Stimulated activated CD8-positive, alpha-beta memory T cell treated with anti-CD3 and anti-CD28 coated beads, Interleukin-7, amount 100 ng/mL, for 48 hours (primary cell): ENCODE data around the gene TMEM11.
"Not testable (repeated sequence)": the region's sequence is repeated elsewhere in the genome, so short reads cannot be mapped to it uniquely, and the experiment has no call there.

Experiments used
- DNase-seq, 2 donors: peaks; one replicate each; pipeline ENCODE4 v3.0.0-alpha.2; 2020; ENCODE audit warnings: low read depth in 1 of 2; ENCODE audit errors: extremely low read depth in 1 of 2

Gene TMEM11

DNA sequence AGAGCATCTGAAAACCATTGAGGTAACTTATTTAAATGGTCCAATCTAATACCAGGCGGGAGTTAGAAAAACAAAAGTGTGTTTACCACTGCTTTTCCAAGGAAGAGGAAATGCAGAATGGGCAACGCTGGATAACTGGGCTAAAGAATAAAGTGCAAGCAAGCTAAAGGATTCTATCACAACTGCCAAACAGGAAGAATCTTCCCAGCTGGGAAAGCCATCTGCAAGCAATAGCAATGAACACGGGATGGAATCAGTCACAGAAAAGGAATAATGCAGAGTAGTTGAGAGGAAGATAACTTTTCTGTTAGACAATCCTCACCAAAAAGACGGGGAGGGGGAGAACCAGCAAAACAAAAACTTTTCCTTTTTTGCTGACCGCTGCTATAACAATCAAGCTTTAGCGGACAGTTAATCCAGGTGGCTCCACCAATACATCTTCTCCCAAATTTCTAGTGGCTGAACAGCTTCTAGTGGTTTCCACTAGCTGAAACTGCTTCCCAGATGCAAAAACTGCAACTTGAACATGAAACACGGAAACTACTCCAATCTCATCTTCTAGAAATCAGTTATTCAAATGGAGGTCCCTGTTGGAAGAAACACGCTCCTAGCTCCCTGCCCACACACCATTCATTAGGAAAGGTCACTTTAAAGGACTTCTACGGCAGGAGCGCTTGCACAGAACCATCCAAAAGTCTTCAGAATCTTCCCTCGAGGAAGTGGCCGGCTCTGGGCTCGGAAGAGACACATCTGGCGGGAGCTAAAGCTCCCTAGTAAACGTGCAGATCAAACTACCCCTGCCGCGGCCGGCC is 929 bp downstream of the TMEM11 start:
- no peak for DNase-seq

DNA sequence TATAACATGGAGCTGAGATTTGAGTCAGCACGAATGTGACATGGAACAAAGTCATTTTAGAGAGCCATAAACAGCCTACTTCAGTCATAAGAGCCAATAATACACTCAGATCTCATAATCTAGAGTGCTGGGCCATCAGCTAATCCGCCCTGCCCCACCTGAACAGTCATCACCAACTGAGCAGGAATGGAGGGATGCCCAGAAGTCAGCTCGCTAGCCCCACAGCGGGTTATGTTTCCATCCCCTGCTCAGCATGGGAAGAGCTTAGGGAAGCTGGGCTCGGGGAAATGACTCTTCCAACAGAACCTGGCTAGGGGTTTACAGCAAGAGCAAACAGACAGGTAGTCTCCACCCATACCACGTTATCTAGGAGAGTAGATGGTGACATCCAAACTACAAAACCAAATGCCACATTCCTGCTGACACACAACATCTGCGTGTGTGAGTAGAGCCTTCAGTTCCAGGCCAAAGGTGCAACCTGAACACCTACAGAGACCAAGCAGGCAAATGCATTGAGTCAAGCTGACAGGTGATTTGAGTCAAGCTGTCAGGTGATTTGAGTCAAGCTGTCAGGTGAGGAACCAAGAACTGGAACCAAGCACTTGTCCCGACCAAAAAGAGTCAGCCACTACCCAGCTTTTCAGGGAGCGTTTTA is 2.0 kb downstream of the TMEM11 start:
- DNase-seq: no peak

- no peak for DNase-seq
Observed at GRCh38 chr17:21210411-21211076, 3.4 kb downstream of the TMEM11 start.

DNA sequence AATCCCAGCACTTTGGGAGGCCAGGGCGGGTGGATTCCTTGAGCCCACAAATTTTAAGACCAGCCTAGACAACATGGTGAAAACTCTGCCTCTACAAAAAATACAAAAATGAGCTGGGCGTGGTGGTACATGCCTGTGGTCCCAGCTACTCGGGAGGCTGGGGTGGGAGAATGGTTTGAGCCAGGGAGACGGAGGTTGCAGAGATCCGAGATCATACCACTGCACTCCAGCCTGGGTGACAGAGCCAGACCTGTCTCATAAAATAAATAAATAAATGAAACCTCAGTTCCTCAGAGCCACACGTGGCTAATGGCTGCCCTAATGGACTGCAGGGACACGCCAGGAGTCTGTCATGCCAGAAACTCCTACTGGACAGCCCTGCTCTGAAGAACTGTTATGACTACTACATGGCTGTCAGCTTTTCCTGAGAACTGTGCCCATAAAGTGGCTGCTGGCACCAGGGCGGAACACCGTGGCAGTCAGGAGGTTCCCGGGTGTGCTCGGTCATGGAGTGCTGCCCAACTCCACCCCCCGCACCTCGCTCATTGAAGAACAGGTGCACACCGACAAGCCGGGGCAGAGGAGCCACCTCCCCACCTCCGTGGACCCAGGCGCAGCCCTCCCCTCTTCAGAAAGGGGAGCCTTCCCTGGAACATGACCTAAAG is 4.3 kb downstream of the TMEM11 start:
- no peak for DNase-seq

DNA sequence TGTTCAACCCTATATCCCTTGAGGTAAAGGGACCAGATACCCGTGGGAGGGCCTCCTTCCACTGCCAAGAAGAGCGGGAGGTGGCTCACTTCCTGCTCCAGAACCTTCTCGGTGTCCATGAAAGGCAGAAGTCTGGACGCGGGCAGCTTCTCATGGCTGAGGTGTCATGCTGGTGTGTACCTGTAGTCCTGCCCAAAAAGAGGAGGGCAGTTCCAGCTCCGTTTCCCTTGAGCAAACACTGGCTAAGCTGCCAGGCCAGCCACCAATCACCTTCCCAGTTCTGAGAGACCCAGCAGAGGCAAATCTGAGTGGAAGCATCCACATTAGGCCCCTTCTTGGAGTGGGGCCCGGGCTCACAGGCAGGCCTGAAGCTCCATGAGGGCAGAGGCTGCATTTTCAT is 5.6 kb downstream of the TMEM11 start:
- no peak for DNase-seq

DNA sequence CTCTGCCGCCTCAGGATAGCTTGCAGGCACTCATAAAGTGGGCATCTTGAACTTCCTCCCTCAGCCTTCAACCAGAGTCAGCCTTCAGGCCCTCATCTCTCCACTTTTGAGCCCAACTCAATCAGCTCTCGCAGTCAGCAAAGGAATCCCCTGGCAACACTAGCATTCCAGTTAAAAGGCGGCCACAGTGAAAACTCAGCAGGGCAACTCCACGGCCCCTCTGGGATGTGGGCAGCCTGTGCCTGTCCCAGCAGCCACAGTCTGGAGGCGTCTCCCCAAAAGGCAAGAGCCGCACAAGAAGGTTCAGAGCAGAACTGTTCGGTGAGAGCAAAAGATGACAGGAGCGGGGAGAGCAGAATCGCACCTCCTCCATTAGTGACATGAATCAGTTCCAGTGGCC is 9.0 kb downstream of the TMEM11 start:
- DNase-seq: no peak

DNA sequence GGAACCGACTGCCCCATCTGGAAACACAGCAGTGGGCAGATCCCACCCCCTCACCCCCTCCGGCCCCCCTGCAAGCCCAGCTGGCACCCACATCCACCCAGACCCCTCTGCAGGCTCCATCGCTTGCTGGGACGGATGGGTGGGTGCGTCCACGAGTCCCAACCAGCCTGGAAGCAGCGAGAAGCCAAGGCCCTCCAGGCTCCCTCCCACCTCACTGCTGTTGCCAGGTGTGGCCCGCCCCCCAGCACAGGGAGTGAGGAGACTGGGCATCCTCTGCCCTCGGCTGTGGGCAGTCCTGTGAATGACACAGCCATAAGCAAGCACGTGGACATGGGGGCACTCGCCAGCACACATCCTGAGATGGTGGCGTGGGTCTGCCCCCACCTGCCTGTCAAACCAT is 11.4 kb downstream of the TMEM11 start:
- no peak for DNase-seq

DNA sequence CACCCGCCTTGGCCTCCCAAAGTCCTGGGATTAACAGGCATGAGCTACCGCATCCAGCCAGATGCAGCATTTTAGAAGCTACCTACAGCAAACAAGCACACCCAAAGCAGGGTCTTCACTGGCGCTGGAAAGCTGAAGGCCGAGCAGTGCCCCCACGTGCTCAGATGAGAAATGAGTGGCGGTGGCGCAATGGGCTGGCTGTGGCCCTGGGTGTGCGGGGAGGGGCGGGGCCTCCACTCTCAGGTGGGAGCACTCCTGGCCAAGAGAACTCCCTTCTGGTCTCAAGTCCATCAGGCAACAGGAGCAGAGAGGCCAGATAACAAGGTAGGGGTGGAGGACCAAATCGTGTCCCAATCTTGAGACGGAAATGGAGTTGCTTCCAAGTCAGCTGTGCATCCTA is 12.1 kb downstream of the TMEM11 start:
- DNase-seq: no peak

DNA sequence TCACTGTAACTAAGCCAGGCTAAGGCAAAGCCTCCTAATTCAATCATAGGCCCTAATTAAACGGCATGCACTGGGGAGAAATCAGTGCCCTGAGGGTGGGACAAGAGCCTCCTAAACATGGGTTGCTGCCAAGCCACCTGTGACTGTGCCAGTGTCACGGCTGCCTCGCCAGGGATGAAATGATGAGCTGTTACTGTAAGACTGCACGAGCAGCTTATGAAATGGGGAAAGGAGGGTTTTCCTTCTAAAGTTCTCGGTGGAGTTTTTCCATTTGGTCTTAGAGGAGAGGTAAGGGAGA is 12.7 kb downstream of the TMEM11 start:
- no peak for DNase-seq

DNA sequence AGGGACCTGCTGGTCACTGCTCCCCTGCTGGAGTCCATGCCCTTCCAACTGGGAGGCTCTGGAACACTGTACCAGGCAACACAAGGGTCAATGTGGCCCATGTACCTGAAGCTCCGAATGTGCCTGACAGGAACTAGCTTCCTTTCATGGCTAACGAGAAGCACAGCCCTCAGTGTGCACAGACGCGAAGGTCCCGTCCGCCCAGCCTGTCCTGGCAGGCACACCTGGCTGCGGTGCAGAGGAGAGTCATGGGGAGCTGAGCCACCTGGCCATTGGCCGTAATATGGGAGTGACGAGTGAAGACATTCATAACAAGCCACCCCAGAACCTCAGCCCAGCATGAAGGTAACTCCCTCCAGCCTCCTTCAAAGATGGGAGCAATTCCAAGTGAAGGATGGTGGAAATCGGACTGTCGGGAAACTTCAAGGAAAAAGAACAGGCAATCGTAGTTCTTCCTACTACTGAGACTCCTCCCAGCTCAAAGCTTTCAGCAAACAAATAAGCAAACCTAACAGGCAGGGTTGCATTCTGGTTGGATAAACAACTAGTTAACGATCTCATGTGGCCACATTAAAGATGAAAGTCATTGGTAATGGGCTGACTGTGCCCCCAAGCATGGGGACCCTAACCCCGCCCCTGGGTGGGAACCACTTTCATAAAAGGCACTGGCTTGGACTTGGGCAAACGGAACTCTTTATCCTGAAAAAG is 13.2 kb downstream of the TMEM11 start:
- DNase-seq: no peak

- DNase-seq: no peak
Observed at GRCh38 chr17:21199856-21200255, 14.1 kb downstream of the TMEM11 start.

DNA sequence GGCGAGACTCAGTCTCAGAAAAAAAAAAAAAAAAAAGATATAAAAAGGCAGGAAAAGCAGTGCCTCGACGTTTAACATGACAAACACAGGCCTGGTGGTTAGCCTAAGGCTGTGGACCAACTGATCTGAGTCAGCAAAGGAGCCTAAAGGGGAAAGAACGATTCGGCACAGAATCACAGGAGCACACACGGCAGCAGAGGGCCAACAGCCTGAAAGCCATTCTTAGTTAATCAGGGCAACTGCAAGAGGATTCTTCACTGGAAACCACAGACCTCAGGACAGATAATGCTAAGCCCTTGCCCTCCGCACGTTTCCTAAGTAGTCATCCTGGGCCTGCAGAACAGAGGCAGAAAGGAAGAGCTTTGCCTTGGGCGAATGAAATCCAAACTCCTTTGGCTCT is 14.7 kb downstream of the TMEM11 start:
- no peak for DNase-seq

GRCh38 chr17:21198411-21198810 is 15.6 kb downstream of the TMEM11 start:
- DNase-seq: no peak

- no peak for DNase-seq
Observed at GRCh38 chr17:21196126-21196525, 17.8 kb downstream of the TMEM11 start.

DNA sequence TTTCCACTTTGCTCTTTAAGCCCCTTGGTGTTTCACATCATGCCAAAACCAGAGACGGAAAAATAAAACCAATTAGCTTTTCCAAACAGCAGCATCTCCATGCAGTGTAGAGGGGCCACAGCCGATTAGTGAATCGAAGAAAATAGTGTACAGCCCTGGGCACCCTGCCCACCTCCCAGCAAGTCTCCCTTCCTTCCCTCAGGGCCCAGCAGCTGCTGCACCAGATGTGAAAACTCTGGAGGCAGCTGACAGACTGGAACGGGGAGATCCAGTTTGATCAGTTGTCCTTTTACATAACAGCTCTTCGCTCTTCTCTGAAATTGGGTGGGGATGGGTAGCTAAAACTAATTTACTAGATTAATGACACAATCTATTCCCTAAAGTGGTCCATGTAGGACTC is 19.3 kb downstream of the TMEM11 start:
- no peak for DNase-seq

- DNase-seq: no peak
Observed at GRCh38 chr17:21194226-21194625, 19.7 kb downstream of the TMEM11 start.

DNA sequence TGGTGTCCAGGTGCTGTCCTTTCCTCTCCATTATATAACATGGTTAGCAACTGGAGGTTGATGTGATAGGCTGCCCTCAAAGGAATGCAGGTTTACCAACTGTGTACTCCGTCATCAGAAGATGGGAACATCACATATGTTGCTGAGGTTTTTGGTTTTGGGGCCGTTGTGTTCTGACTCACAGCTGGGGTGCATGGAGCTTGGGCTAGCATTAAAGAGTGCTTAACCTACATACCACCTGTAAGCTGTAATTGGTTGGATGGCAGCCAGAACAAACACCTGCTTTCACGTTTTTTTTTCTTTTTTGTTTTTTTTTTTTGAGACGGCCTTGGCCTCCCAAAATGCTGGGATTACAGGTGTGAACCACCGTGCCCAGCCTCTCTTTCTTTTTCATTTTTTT is 20.9 kb downstream of the TMEM11 start:
- no peak for DNase-seq

DNA sequence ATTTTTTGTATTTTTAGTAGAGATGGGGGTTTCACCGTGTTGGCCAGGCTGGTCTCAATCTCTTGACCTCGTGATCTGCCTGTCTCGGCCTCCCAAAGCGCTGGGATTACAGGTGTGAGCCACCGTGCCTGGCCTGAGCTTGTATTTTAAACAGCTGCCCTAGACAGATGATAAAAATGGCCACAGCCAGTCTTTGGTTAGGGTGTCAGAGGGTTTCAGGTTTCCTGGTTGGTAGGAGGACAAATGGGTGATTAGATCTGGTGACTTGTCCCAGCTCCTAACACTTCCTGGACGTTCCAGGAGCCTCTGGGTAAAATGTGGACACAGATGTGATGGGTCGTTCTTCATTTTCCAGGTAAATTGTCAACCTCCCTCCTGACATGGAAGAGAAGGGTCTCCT is 21.5 kb downstream of the TMEM11 start:
- DNase-seq: not testable (repeated sequence)

DNA sequence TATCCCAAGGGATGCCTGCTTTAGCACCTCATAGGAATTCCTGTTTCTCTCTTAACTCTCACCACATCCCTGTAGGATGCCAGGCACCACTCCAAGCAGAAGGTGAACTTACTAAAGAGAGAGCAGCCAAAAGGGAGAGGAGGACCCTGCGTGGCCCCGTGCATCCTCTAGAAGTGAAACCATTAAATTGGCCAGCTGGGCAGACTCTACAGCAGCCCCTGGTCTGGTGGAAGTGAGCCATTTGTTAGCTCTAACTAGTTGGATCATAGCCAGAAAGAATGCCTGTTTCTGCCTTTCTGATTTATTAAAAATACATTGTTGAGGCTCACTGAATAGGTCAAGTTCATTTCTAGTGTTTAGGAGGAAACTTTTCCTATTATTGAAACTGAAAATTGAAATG is 22.3 kb downstream of the TMEM11 start:
- DNase-seq: no peak

DNA sequence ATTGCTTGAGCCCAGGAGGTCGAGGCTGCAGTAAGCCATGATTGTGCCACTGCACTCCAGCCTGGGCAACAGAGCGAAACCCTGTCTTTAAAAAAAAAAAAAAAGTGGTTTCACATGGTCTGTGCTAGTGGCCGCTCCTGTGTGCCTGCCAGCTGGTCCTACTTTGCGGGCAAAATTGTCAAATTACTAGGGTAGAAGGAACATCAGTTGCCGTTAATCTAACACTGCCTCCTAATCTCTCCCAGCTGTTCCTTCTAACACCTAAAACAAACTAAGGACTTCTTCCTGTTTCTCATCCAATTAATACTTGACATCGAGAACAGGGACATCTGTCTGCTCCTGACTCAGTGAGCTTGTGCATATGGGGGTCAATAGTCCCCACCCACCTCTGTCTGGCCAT is 23.9 kb downstream of the TMEM11 start:
- DNase-seq: no peak

DNA sequence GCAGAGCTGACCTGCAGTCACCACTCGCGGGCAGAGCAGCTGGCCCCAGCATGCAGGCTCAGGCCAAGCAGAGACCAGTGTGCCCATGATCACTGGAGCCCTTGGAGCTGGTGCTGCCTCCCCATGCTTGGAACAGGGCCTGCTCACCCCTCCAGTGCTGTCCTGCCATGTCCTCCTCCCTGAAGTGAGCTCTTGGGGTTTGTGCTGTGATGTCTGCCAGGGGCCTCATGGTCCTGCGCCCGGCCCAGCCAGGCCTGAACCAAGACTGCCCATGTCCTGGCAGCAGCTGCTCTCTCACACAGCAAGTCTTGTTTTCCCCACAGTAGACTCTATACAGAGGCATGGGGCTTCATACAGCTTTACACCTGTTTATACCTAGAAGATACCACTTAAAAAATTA is 24.6 kb downstream of the TMEM11 start:
- no peak for DNase-seq
